Loucy (cell line): ENCODE measurements around the gene FGF3.

Source experiments
- H2AFZ ChIP-seq: fragments of 200-600 bp; sonication (generic); 2 replicates; pipeline ENCODE4 v1.6.0; 2016; ENCODE audit warnings: antibody characterized with exemption, mild to moderate bottlenecking, low read length, moderate library complexity
- H3F3A ChIP-seq: fragments of 200-600 bp; 2 replicates; pipeline ENCODE4 v1.6.0; 2016; ENCODE audit warnings: antibody characterized with exemption, low read depth, mild to moderate bottlenecking
- H3K27me3 ChIP-seq: fragments of 200-600 bp; sonication (generic); 2 replicates; pipeline ENCODE4 v1.6.1; 2014; ENCODE audit warnings: low read length, mild to moderate bottlenecking; ENCODE audit not compliant: insufficient read depth, poor library complexity, severe bottlenecking
- H3K36me3 ChIP-seq: fragments of 200-600 bp; sonication (generic); 2 replicates; pipeline ENCODE4 v1.6.1; 2016; ENCODE audit warnings: low read length; ENCODE audit not compliant: insufficient read depth
- H3K4me1 ChIP-seq: fragments of 200-600 bp; sonication (generic); 2 replicates; pipeline ENCODE4 v1.5.1; 2014; ENCODE audit warnings: low read length, mild to moderate bottlenecking; ENCODE audit not compliant: insufficient read depth, poor library complexity, severe bottlenecking
- H3K4me2 ChIP-seq: fragments of 200-600 bp; sonication (generic); 2 replicates; pipeline ENCODE4 v1.6.0; 2014; ENCODE audit warnings: antibody characterized with exemption, low read length, low read depth, mild to moderate bottlenecking; ENCODE audit not compliant: poor library complexity, severe bottlenecking
- H3K4me3 ChIP-seq: fragments of 200-600 bp; sonication (generic); 2 replicates; pipeline ENCODE4 v1.5.1; 2014; ENCODE audit warnings: low read length, mild to moderate bottlenecking, mixed read lengths; ENCODE audit not compliant: poor library complexity, severe bottlenecking
- H3K79me2 ChIP-seq: fragments of 200-600 bp; sonication (generic); 2 replicates; pipeline ENCODE4 v1.6.1; 2014; ENCODE audit warnings: low read length; ENCODE audit not compliant: insufficient read depth
- H3K9ac ChIP-seq: fragments of 200-600 bp; sonication (generic); 2 replicates; pipeline ENCODE4 v1.6.0; 2014; ENCODE audit warnings: mild to moderate bottlenecking, low read depth, low read length, moderate library complexity; ENCODE audit not compliant: poor library complexity, severe bottlenecking
- H3K9me2 ChIP-seq: fragments of 200-600 bp; sonication (generic); replicated peaks from 2 replicates; pipeline ENCODE4 v1.6.1; 2016; ENCODE audit warnings: low read depth, low read length, mixed read lengths
- H3K9me3 ChIP-seq: fragments of 200-600 bp; sonication (generic); 2 replicates; pipeline ENCODE4 v1.6.1; 2014; ENCODE audit warnings: mild to moderate bottlenecking, antibody characterized with exemption, low read length, low read depth; ENCODE audit not compliant: insufficient read depth
- H4K20me1 ChIP-seq: fragments of 200-600 bp; sonication (generic); 2 replicates; pipeline ENCODE4 v1.6.0; 2014; ENCODE audit warnings: antibody characterized with exemption, low read length, mild to moderate bottlenecking; ENCODE audit not compliant: insufficient read depth, poor library complexity, severe bottlenecking
- EZH2phosphoT487 ChIP-seq: fragments of 200-600 bp; IDR thresholded peaks from 2 replicates; pipeline ENCODE4 v1.6.1; 2018; ENCODE audit warnings: antibody characterized with exemption, mild to moderate bottlenecking, moderate library complexity, borderline replicate concordance
- TF ChIP-seq, protein P1 (sequence below): fragments of 200-600 bp; sonication (generic); conservative IDR thresholded peaks from 2 replicates; pipeline ENCODE4 v1.5.1; 2014; ENCODE audit warnings: mild to moderate bottlenecking, antibody characterized with exemption, low read length

FGF3 gene

DNA sequence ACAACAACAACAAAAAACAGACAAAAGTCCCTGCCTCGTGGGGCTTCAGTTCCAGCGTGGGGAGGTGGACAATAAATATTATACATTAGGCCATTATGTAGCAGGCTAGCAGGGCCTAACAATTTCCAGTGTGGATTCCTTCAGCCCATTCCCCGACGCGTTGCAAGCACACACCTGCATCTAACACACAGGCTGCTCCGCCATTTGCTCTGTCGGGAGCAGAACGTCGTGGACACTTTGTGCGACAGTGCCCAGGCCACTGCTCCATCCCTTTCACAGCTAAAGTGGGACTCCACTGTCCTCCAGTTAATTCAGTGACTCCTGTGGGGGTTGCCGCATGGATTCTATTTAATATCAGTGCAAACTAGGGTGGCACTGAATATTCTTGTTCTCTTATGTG, 10.9 kb upstream of the FGF3 start:
- H3K27me3 ChIP-seq = no peaks in the 10 kb centered on the region
- no peaks in the 10 kb centered on the region for H4K20me1 ChIP-seq
- H2AFZ ChIP-seq = no peak overlapping the region
- no peaks in the 10 kb centered on the region for H3K79me2 ChIP-seq
- H3K9me3 ChIP-seq = no peaks in the 10 kb centered on the region
- TF ChIP-seq EZH2phosphoT487 = no peak
- TF ChIP-seq, protein P1, sequence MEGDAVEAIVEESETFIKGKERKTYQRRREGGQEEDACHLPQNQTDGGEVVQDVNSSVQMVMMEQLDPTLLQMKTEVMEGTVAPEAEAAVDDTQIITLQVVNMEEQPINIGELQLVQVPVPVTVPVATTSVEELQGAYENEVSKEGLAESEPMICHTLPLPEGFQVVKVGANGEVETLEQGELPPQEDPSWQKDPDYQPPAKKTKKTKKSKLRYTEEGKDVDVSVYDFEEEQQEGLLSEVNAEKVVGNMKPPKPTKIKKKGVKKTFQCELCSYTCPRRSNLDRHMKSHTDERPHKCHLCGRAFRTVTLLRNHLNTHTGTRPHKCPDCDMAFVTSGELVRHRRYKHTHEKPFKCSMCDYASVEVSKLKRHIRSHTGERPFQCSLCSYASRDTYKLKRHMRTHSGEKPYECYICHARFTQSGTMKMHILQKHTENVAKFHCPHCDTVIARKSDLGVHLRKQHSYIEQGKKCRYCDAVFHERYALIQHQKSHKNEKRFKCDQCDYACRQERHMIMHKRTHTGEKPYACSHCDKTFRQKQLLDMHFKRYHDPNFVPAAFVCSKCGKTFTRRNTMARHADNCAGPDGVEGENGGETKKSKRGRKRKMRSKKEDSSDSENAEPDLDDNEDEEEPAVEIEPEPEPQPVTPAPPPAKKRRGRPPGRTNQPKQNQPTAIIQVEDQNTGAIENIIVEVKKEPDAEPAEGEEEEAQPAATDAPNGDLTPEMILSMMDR = no peak
- H3K9me2 ChIP-seq = no peaks in the 10 kb centered on the region
- H3K36me3 ChIP-seq = no peaks in the 10 kb centered on the region
- H3F3A ChIP-seq = no peaks in the 10 kb centered on the region
- no peaks in the 10 kb centered on the region for H3K4me1 ChIP-seq
- no peak overlapping the region for H3K4me3 ChIP-seq
- H3K4me2 ChIP-seq = no peak overlapping the region
- no peak overlapping the region for H3K9ac ChIP-seq

DNA sequence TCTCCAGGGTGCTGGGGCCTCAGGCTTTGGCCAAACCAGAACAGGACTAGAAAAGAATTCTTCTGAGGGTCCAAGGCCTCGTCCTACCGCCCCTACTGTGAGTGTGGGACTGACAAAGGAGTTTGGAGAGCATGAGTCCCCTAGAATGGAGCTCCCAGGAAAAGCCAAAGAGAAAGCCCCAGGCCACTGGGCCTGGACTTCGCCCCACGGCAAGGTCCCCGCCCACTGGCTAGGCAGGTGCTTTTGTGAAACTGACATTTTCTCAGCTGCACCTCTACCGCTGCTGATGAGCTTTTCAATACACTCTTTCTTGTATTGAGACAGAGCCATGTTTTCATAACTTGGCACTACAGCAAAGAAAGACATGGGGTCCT, 9.7 kb upstream of the FGF3 start:
- no peak overlapping the region for H3K4me3 ChIP-seq
- H3K9me2 ChIP-seq = no peaks in the 10 kb centered on the region
- H3K79me2 ChIP-seq = no peaks in the 10 kb centered on the region
- H3K36me3 ChIP-seq = no peaks in the 10 kb centered on the region
- H3K27me3 ChIP-seq = no peaks in the 10 kb centered on the region
- H3F3A ChIP-seq = no peaks in the 10 kb centered on the region
- no peak overlapping the region for H3K9ac ChIP-seq
- no peak overlapping the region for H3K4me2 ChIP-seq
- no peaks in the 10 kb centered on the region for H3K4me1 ChIP-seq
- no peaks in the 10 kb centered on the region for H3K9me3 ChIP-seq
- no peak overlapping the region for H2AFZ ChIP-seq
- no peaks in the 10 kb centered on the region for H4K20me1 ChIP-seq
- no peak for TF ChIP-seq EZH2phosphoT487
- TF ChIP-seq, protein P1 = no peak

DNA sequence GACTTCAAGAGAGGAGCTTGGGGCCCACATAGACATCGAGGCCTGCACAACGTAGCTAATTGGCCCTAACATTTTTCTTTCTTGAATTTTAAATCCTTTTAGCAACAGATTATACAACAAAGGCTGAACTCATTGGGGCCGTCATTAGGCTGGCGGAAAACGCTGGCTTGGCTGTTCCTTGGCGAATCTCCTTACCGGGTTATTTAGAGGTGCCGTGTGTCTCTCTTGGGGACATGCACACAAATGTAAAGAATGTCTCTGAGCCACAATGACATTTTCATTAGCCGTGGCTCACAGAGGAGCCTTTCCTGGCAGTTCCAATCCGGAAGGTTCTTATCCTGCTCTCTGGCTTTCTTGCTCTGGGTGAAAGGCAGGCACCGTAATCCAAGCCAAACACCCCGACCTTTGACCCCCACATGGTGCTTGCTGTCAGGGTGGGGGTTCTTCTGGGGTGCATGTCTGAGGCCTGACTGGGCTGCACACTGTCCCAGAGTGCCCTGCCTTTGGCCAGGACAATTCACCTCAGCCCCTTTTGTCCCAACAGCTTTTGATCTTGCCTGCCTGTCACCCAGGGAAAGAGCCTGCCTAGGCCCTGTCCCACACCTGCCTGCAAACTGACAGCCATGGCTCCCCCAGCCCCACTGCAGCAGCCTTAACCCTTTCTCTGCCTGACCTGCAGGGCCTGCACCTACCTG, 9.2 kb upstream of the FGF3 start:
- Histone ChIP-seq H3F3A (no peaks in the 10 kb centered on the region), H4K20me1 (no peaks in the 10 kb centered on the region), H3K79me2 (no peaks in the 10 kb centered on the region), H3K9me3 (no peaks in the 10 kb centered on the region), H3K36me3 (no peaks in the 10 kb centered on the region), H3K9ac (no peak overlapping the region), H3K4me1 (no peaks in the 10 kb centered on the region), H3K4me2 (no peak overlapping the region), H3K9me2 (no peaks in the 10 kb centered on the region), H3K4me3 (no peak overlapping the region), H3K27me3 (no peaks in the 10 kb centered on the region), H2AFZ (no peak overlapping the region)
- no peak for TF ChIP-seq EZH2phosphoT487
- TF ChIP-seq, protein P1 = no peak
